ENCODE measurements around the gene MEGF8. TPM values are rescaled to one million over a fixed set of nuclear protein-coding genes. Genes with fewer than 3 reads are reported as not detected.

MEGF8 gene
- total and polyA plus RNA-seq, 4 donors, result 1.2 to 13.7 (median 9.4) TPM

GRCh38 chr19:42317535-42317934 is 7.9 kb upstream of the MEGF8 start:
- no peak for DNase-seq (ENCODE audit: low spot score)
- H3K27me3 ChIP-seq (ENCODE audit: control insufficient read depth in 4 of 4, insufficient read depth in 4 of 4, low read length in 3 of 4), result no peaks in the 10 kb centered on the region
- no peak overlapping the region for H3K4me3 ChIP-seq (ENCODE audit: low read depth in 1 of 3, low read length in 3 of 3)
- peaks cover 2 to 11% (median 8%) of the 10 kb centered on the region in 4 donors for H3K4me1 ChIP-seq (ENCODE audit: control insufficient read depth in 4 of 4, insufficient read depth in 4 of 4, low read length in 3 of 4)
- no peak overlapping the region for H3K9ac ChIP-seq (ENCODE audit: low read depth in 1 of 2, low read length in 2 of 2)
- no peak overlapping the region for H3K27ac ChIP-seq (ENCODE audit: low read depth in 1 of 2, low read length in 2 of 2)
- WGBS, result 92% methylated on average over 13 of the region's 13 CpGs
- TF ChIP-seq HNF4G (IDR thresholded peaks at IDR 0.05) (no peak), JUND (IDR thresholded peaks at IDR 0.05) (no peak), GABPA (IDR thresholded peaks at IDR 0.05 in 1 of 2, conservative IDR thresholded peaks at IDR 0.05 in 1 of 2) (no peak)
- H3K36me3 ChIP-seq (ENCODE audit: control insufficient read depth in 4 of 4, insufficient read depth in 3 of 4, low read depth in 1 of 4, low read length in 3 of 4), result no peaks in the 10 kb centered on the region
- H3K9me3 ChIP-seq (ENCODE audit: control insufficient read depth in 4 of 4, low read length in 3 of 4), result no peaks in the 10 kb centered on the region

GRCh38 chr19:42322305-42322704 is 3.1 kb upstream of the MEGF8 start:
- DNase-seq (ENCODE audit: low spot score), result no peak
- peaks cover 10 to 23% (median 19%) of the 10 kb centered on the region in 4 donors for H3K4me1 ChIP-seq (ENCODE audit: control insufficient read depth in 4 of 4, insufficient read depth in 4 of 4, low read length in 3 of 4)
- H3K36me3 ChIP-seq (ENCODE audit: control insufficient read depth in 4 of 4, insufficient read depth in 3 of 4, low read depth in 1 of 4, low read length in 3 of 4), result no peaks in the 10 kb centered on the region
- 74% methylated on average over 9 of the region's 9 CpGs for WGBS
- H3K9me3 ChIP-seq (ENCODE audit: control insufficient read depth in 4 of 4, low read length in 3 of 4), result no peaks in the 10 kb centered on the region
- no peak overlapping the region for H3K4me3 ChIP-seq (ENCODE audit: low read depth in 1 of 3, low read length in 3 of 3)
- no peak overlapping the region for H3K9ac ChIP-seq (ENCODE audit: low read depth in 1 of 2, low read length in 2 of 2)
- H3K27ac ChIP-seq (ENCODE audit: low read depth in 1 of 2, low read length in 2 of 2), result no peak overlapping the region
- TF ChIP-seq SP1 (IDR thresholded peaks at IDR 0.05) (no peak), EGR1 (IDR thresholded peaks at IDR 0.05; ENCODE audit: low read depth in 2 of 2) (no peak), TAF1 (conservative IDR thresholded peaks at IDR 0.05) (no peak), MAX (IDR thresholded peaks at IDR 0.05) (no peak), ZBTB33 (IDR thresholded peaks at IDR 0.05) (no peak), HNF4G (IDR thresholded peaks at IDR 0.05) (no peak), YY1 (IDR thresholded peaks at IDR 0.05) (no peak), ATF3 (IDR thresholded peaks at IDR 0.05) (no peak), FOXA1 (IDR thresholded peaks at IDR 0.05) (no peak), CTCF (IDR thresholded peaks at IDR 0.05; ENCODE audit: low read depth, low read length, missing input control) (no peak), FOXA2 (IDR thresholded peaks at IDR 0.05) (no peak), GABPA (IDR thresholded peaks at IDR 0.05 in 1 of 2, conservative IDR thresholded peaks at IDR 0.05 in 1 of 2) (no peak), NR2F2 (IDR thresholded peaks at IDR 0.05) (no peak)
- no peaks in the 10 kb centered on the region for H3K27me3 ChIP-seq (ENCODE audit: control insufficient read depth in 4 of 4, insufficient read depth in 4 of 4, low read length in 3 of 4)

GRCh38 chr19:42323473-42323851 is 2.0 kb upstream of the MEGF8 start:
- Histone ChIP-seq H3K4me1 (ENCODE audit: control insufficient read depth in 4 of 4, insufficient read depth in 4 of 4, low read length in 3 of 4) (peaks cover 10 to 30% (median 20%) of the 10 kb centered on the region in 4 donors), H3K36me3 (ENCODE audit: control insufficient read depth in 4 of 4, insufficient read depth in 3 of 4, low read depth in 1 of 4, low read length in 3 of 4) (no peaks in the 10 kb centered on the region), H3K27me3 (ENCODE audit: control insufficient read depth in 4 of 4, insufficient read depth in 4 of 4, low read length in 3 of 4) (no peaks in the 10 kb centered on the region), H3K27ac (ENCODE audit: low read depth in 1 of 2, low read length in 2 of 2) (no peak overlapping the region), H3K4me3 (ENCODE audit: low read depth in 1 of 3, low read length in 3 of 3) (no peak overlapping the region), H3K9me3 (ENCODE audit: control insufficient read depth in 4 of 4, low read length in 3 of 4) (no peaks in the 10 kb centered on the region), H3K9ac (ENCODE audit: low read depth in 1 of 2, low read length in 2 of 2) (no peak overlapping the region)
- DNase-seq (ENCODE audit: low spot score), result no peak
- TF ChIP-seq MAX (IDR thresholded peaks at IDR 0.05), result no peak
- TF ChIP-seq TAF1 (conservative IDR thresholded peaks at IDR 0.05), result no peak
- no peak for TF ChIP-seq REST (IDR thresholded peaks at IDR 0.05)
- no peak for TF ChIP-seq RXRA (IDR thresholded peaks at IDR 0.05)
- no peak for TF ChIP-seq JUND (IDR thresholded peaks at IDR 0.05)
- no peak for TF ChIP-seq GABPA (IDR thresholded peaks at IDR 0.05 in 1 of 2, conservative IDR thresholded peaks at IDR 0.05 in 1 of 2)
- no peak for TF ChIP-seq EGR1 (IDR thresholded peaks at IDR 0.05; ENCODE audit: low read depth in 2 of 2)
- TF ChIP-seq NR2F2 (IDR thresholded peaks at IDR 0.05), result no peak
- no peak for TF ChIP-seq YY1 (IDR thresholded peaks at IDR 0.05)
- no peak for TF ChIP-seq ATF3 (IDR thresholded peaks at IDR 0.05)
- 27% methylated on average over 29 of the region's 29 CpGs for WGBS

Measured in liver (tissue), 9 donors.